ENCODE data around the gene HSH2D. TPM values are rescaled to one million over a fixed set of nuclear protein-coding genes. Genes with fewer than 3 reads are reported as not detected.

HSH2D gene
- total and polyA plus RNA-seq, 10 of the 15 experiments (the other 5 are each of a cell fraction or from before 2014, with no cell fraction given), result 22.0 to 145 (median 89.3) TPM

DNA sequence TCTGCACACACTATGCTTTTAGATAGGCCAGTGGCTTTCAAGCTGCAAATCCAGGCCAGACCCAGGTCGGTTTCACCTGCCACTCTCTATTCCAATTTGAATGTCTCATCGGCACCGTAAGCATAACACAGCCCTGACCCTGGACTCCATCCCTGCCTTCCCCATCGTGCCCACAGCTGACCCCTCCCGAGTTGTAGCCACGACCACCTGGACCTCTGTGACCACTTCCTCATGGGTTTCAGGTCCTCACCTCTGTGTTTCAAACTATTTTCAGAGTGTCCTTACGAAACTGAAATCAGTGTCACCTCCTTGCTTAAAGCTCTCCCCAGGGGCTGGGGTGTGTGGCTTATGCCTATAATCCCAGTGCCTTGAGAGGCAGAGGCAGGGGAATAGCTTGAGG is 9.0 kb upstream of the HSH2D start (continued):
- TF ChIP-seq, protein P1, sequence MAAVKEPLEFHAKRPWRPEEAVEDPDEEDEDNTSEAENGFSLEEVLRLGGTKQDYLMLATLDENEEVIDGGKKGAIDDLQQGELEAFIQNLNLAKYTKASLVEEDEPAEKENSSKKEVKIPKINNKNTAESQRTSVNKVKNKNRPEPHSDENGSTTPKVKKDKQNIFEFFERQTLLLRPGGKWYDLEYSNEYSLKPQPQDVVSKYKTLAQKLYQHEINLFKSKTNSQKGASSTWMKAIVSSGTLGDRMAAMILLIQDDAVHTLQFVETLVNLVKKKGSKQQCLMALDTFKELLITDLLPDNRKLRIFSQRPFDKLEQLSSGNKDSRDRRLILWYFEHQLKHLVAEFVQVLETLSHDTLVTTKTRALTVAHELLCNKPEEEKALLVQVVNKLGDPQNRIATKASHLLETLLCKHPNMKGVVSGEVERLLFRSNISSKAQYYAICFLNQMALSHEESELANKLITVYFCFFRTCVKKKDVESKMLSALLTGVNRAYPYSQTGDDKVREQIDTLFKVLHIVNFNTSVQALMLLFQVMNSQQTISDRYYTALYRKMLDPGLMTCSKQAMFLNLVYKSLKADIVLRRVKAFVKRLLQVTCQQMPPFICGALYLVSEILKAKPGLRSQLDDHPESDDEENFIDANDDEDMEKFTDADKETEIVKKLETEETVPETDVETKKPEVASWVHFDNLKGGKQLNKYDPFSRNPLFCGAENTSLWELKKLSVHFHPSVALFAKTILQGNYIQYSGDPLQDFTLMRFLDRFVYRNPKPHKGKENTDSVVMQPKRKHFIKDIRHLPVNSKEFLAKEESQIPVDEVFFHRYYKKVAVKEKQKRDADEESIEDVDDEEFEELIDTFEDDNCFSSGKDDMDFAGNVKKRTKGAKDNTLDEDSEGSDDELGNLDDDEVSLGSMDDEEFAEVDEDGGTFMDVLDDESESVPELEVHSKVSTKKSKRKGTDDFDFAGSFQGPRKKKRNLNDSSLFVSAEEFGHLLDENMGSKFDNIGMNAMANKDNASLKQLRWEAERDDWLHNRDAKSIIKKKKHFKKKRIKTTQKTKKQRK (IDR thresholded peaks at IDR 0.05; ENCODE audit: low read depth, low read length), result no peak
- no peak for TF ChIP-seq SMARCA5 (IDR thresholded peaks at IDR 0.05)
- no peak for TF ChIP-seq FOXK2 (IDR thresholded peaks at IDR 0.05)
- no peak for TF ChIP-seq BACH1 (IDR thresholded peaks at IDR 0.05; ENCODE audit: borderline replicate concordance)
- no peak for TF ChIP-seq SIN3A (IDR thresholded peaks at IDR 0.05; ENCODE audit: low read depth, low read length)
- TF ChIP-seq, protein P2, sequence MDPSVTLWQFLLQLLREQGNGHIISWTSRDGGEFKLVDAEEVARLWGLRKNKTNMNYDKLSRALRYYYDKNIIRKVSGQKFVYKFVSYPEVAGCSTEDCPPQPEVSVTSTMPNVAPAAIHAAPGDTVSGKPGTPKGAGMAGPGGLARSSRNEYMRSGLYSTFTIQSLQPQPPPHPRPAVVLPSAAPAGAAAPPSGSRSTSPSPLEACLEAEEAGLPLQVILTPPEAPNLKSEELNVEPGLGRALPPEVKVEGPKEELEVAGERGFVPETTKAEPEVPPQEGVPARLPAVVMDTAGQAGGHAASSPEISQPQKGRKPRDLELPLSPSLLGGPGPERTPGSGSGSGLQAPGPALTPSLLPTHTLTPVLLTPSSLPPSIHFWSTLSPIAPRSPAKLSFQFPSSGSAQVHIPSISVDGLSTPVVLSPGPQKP (IDR thresholded peaks at IDR 0.05; ENCODE audit: low read depth, low read length), result no peak
- TF ChIP-seq CBX3 (IDR thresholded peaks at IDR 0.05; ENCODE audit: borderline replicate concordance, low read depth), result no peak
- TF ChIP-seq EED (IDR thresholded peaks at IDR 0.05; ENCODE audit: low read depth), result peak; percentile 76
- TF ChIP-seq, protein P3, sequence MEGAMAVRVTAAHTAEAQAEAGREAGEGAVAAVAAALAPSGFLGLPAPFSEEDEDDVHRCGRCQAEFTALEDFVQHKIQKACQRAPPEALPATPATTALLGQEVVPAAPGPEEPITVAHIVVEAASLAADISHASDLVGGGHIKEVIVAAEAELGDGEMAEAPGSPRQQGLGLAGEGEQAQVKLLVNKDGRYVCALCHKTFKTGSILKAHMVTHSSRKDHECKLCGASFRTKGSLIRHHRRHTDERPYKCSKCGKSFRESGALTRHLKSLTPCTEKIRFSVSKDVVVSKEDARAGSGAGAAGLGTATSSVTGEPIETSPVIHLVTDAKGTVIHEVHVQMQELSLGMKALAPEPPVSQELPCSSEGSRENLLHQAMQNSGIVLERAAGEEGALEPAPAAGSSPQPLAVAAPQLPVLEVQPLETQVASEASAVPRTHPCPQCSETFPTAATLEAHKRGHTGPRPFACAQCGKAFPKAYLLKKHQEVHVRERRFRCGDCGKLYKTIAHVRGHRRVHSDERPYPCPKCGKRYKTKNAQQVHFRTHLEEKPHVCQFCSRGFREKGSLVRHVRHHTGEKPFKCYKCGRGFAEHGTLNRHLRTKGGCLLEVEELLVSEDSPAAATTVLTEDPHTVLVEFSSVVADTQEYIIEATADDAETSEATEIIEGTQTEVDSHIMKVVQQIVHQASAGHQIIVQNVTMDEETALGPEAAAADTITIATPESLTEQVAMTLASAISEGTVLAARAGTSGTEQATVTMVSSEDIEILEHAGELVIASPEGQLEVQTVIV (IDR thresholded peaks at IDR 0.05; ENCODE audit: borderline replicate concordance, partially characterized antibody), result no peak
- TF ChIP-seq, protein P4, sequence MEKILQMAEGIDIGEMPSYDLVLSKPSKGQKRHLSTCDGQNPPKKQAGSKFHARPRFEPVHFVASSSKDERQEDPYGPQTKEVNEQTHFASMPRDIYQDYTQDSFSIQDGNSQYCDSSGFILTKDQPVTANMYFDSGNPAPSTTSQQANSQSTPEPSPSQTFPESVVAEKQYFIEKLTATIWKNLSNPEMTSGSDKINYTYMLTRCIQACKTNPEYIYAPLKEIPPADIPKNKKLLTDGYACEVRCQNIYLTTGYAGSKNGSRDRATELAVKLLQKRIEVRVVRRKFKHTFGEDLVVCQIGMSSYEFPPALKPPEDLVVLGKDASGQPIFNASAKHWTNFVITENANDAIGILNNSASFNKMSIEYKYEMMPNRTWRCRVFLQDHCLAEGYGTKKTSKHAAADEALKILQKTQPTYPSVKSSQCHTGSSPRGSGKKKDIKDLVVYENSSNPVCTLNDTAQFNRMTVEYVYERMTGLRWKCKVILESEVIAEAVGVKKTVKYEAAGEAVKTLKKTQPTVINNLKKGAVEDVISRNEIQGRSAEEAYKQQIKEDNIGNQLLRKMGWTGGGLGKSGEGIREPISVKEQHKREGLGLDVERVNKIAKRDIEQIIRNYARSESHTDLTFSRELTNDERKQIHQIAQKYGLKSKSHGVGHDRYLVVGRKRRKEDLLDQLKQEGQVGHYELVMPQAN (conservative IDR thresholded peaks at IDR 0.05), result no peak
- TF ChIP-seq, protein P5, sequence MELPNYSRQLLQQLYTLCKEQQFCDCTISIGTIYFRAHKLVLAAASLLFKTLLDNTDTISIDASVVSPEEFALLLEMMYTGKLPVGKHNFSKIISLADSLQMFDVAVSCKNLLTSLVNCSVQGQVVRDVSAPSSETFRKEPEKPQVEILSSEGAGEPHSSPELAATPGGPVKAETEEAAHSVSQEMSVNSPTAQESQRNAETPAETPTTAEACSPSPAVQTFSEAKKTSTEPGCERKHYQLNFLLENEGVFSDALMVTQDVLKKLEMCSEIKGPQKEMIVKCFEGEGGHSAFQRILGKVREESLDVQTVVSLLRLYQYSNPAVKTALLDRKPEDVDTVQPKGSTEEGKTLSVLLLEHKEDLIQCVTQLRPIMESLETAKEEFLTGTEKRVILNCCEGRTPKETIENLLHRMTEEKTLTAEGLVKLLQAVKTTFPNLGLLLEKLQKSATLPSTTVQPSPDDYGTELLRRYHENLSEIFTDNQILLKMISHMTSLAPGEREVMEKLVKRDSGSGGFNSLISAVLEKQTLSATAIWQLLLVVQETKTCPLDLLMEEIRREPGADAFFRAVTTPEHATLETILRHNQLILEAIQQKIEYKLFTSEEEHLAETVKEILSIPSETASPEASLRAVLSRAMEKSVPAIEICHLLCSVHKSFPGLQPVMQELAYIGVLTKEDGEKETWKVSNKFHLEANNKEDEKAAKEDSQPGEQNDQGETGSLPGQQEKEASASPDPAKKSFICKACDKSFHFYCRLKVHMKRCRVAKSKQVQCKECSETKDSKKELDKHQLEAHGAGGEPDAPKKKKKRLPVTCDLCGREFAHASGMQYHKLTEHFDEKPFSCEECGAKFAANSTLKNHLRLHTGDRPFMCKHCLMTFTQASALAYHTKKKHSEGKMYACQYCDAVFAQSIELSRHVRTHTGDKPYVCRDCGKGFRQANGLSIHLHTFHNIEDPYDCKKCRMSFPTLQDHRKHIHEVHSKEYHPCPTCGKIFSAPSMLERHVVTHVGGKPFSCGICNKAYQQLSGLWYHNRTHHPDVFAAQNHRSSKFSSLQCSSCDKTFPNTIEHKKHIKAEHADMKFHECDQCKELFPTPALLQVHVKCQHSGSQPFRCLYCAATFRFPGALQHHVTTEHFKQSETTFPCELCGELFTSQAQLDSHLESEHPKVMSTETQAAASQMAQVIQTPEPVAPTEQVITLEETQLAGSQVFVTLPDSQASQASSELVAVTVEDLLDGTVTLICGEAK (IDR thresholded peaks at IDR 0.05; ENCODE audit: borderline replicate concordance), result no peak
- no peak for TF ChIP-seq SMC3 (IDR thresholded peaks at IDR 0.05; ENCODE audit: borderline replicate concordance, low read length)
- TF ChIP-seq, protein P6, sequence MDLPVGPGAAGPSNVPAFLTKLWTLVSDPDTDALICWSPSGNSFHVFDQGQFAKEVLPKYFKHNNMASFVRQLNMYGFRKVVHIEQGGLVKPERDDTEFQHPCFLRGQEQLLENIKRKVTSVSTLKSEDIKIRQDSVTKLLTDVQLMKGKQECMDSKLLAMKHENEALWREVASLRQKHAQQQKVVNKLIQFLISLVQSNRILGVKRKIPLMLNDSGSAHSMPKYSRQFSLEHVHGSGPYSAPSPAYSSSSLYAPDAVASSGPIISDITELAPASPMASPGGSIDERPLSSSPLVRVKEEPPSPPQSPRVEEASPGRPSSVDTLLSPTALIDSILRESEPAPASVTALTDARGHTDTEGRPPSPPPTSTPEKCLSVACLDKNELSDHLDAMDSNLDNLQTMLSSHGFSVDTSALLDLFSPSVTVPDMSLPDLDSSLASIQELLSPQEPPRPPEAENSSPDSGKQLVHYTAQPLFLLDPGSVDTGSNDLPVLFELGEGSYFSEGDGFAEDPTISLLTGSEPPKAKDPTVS (IDR thresholded peaks at IDR 0.05; ENCODE audit: low read depth, low read length), result no peak
- peak; percentile 53; the same call in 1 of the 3 replicates for TF ChIP-seq POU2F2 (IDR thresholded peaks at IDR 0.05; ENCODE audit: borderline replicate concordance, low read depth, low read length)
- TF ChIP-seq ESRRA (IDR thresholded peaks at IDR 0.05; ENCODE audit: low read length), result no peak
- TF ChIP-seq HCFC1 (IDR thresholded peaks at IDR 0.05; ENCODE audit: low read length), result no peak
